Cardiac muscle cell (in vitro differentiated cells and primary cell): Measurements from ENCODE around the gene ACBD3. TPM values are rescaled to one million over a fixed set of nuclear protein-coding genes. Genes with fewer than 3 reads are reported as not detected.

Experiments
- DNase-seq, 2 donors: peaks; one replicate each; pipeline versions ENCODE4 v3.0.0 to v3.0.0-alpha.2; 2010 to 2017; ENCODE audit warnings: low read depth in 1 of 2, low spot score in 1 of 2
- H3K27ac ChIP-seq: fragments of 200-600 bp; sonication (generic); 2 replicates; pipeline ENCODE4 v1.5.1; 2016
- H3K27me3 ChIP-seq: fragments of 200-600 bp; sonication (generic); 2 replicates; pipeline ENCODE4 v1.6.0; 2016; ENCODE audit warnings: control low read depth
- H3K36me3 ChIP-seq: fragments of 200-600 bp; sonication (generic); 2 replicates; pipeline ENCODE4 v1.5.1; 2016; ENCODE audit warnings: control low read depth
- H3K4me1 ChIP-seq: fragments of 200-600 bp; sonication (generic); 2 replicates; pipeline ENCODE4 v1.8.1; 2017; ENCODE audit warnings: low read depth, mild to moderate bottlenecking, mixed run types
- H3K4me3 ChIP-seq: fragments of 200-600 bp; sonication (generic); 2 replicates; pipeline ENCODE4 v1.5.1; 2016; ENCODE audit warnings: mild to moderate bottlenecking
- H3K9me3 ChIP-seq: fragments of 200-600 bp; sonication (generic); 2 replicates; pipeline ENCODE4 v1.5.1; 2017; ENCODE audit warnings: low read depth, mild to moderate bottlenecking, control low read depth
- CTCF ChIP-seq: IDR thresholded peaks from 2 replicates; pipeline ENCODE4 v1.5.1; 2012; ENCODE audit warnings: low read depth, mild to moderate bottlenecking, low read length
- polyA plus RNA-seq: library from polyadenylated mRNA; unstranded; fragments of >200 nt; fragmentation: Nextera tagmentation; extraction: Ambion mirVana; gene quantifications from 2 replicates; pipeline ENCODE4 v1.2.1, GENCODE V29; 2016
- total RNA-seq: library from RNA; depleted of rRNA; stranded (reverse); fragments of >200 nt; gene quantifications from 2 replicates; pipeline ENCODE4 v1.2.3, GENCODE V29; 2016

The ACBD3 gene
- total and polyA plus RNA-seq, 2 experiments from 2014 or later, result 45.5 to 47.4 TPM

- no peaks in the 10 kb centered on the region for H3K9me3 ChIP-seq
- H3K27ac ChIP-seq, result no peak overlapping the region
- no peaks in the 10 kb centered on the region for H3K4me1 ChIP-seq
- DNase-seq, result no peak
- no peak for TF ChIP-seq CTCF
- H3K4me3 ChIP-seq, result no peak overlapping the region
- peaks cover 47% of the 10 kb centered on the region for H3K36me3 ChIP-seq
- H3K27me3 ChIP-seq, result no peaks in the 10 kb centered on the region
Observed at GRCh38 chr1:226164154-226164553, 22.4 kb downstream of the ACBD3 start.

- no peak for DNase-seq
- no peak for TF ChIP-seq CTCF
- Histone ChIP-seq H3K27me3 (no peaks in the 10 kb centered on the region), H3K27ac (no peak overlapping the region), H3K9me3 (no peaks in the 10 kb centered on the region), H3K36me3 (peaks cover 59% of the 10 kb centered on the region), H3K4me1 (no peaks in the 10 kb centered on the region), H3K4me3 (no peak overlapping the region)
Observed at GRCh38 chr1:226162898-226163297, 23.6 kb downstream of the ACBD3 start.

- H3K27me3 ChIP-seq, result no peaks in the 10 kb centered on the region
- H3K4me1 ChIP-seq, result no peaks in the 10 kb centered on the region
- no peak overlapping the region for H3K4me3 ChIP-seq
- H3K9me3 ChIP-seq, result no peaks in the 10 kb centered on the region
- no peak overlapping the region for H3K27ac ChIP-seq
- TF ChIP-seq CTCF, result no peak
- no peak for DNase-seq
- H3K36me3 ChIP-seq, result peaks cover 57% of the 10 kb centered on the region
Observed at GRCh38 chr1:226158983-226159382, 27.6 kb downstream of the ACBD3 start.

- H3K4me1 ChIP-seq, result no peaks in the 10 kb centered on the region
- peaks cover 59% of the 10 kb centered on the region for H3K36me3 ChIP-seq
- H3K4me3 ChIP-seq, result no peak overlapping the region
- H3K9me3 ChIP-seq, result no peaks in the 10 kb centered on the region
- DNase-seq, result no peak
- no peak for TF ChIP-seq CTCF
- no peaks in the 10 kb centered on the region for H3K27me3 ChIP-seq
- H3K27ac ChIP-seq, result no peak overlapping the region
Observed at GRCh38 chr1:226158457-226158856, 28.1 kb downstream of the ACBD3 start.

- no peaks in the 10 kb centered on the region for H3K27me3 ChIP-seq
- DNase-seq, result peak in 1 of 2 donors; percentile 28
- no peak overlapping the region for H3K4me3 ChIP-seq
- TF ChIP-seq CTCF, result no peak
- peaks cover 54% of the 10 kb centered on the region for H3K36me3 ChIP-seq
- no peak overlapping the region for H3K27ac ChIP-seq
- H3K9me3 ChIP-seq, result no peaks in the 10 kb centered on the region
- no peaks in the 10 kb centered on the region for H3K4me1 ChIP-seq
Observed at GRCh38 chr1:226157761-226158316, 28.7 kb downstream of the ACBD3 start.

GRCh38 chr1:226154593-226154992 is 31.9 kb downstream of the ACBD3 start:
- Histone ChIP-seq H3K27me3 (no peaks in the 10 kb centered on the region), H3K4me3 (no peak overlapping the region), H3K9me3 (no peaks in the 10 kb centered on the region), H3K27ac (no peak overlapping the region), H3K36me3 (peaks cover 56% of the 10 kb centered on the region), H3K4me1 (no peaks in the 10 kb centered on the region)
- TF ChIP-seq CTCF, result no peak
- no peak for DNase-seq
